GM12875 (cell line): ENCODE measurements around the gene ZFPL1.
A peak's percentile ranks its signal among the peaks of the same experiment; 100 is the strongest.

ENCODE experiments used
- H3K4me3 ChIP-seq: one replicate; pipeline ENCODE4 v1.5.1; 2011; ENCODE audit warnings: low read depth, low read length, control low read depth
- CTCF ChIP-seq: IDR thresholded peaks from 2 replicates; pipeline ENCODE4 v1.5.1; 2011; ENCODE audit warnings: low read depth, mild to moderate bottlenecking, control low read depth, inconsistent platforms, low read length, moderate library complexity, borderline replicate concordance; ENCODE audit not compliant: insufficient read depth

The ZFPL1 gene

GRCh38 chr11:65119670-65119995 is 35.6 kb downstream of the ZFPL1 start:
- TF ChIP-seq CTCF = no peak
- no peak overlapping the region for H3K4me3 ChIP-seq

- no peak for TF ChIP-seq CTCF
- H3K4me3 ChIP-seq = peak overlapping the region; percentile 88
Measured at GRCh38 chr11:65120831-65121230, 36.8 kb downstream of the ZFPL1 start.

- peak overlapping the region; percentile 88 for H3K4me3 ChIP-seq
- TF ChIP-seq CTCF = no peak
Measured at GRCh38 chr11:65121447-65121864, 37.4 kb downstream of the ZFPL1 start.

GRCh38 chr11:65121865-65122696 is 38.1 kb downstream of the ZFPL1 start, which contains the start of the genes FAU and MRPL49:
Gene FAU (minus strand): TSS chr11:65122134. CDS start chr11:65121813, 321 bp downstream.
Gene MRPL49 (plus strand): TSS chr11:65122321. CDS start chr11:65122347, 26 bp downstream.
- H3K4me3 ChIP-seq = peak within 1 kb of the TSS; percentile 88
- no peak for TF ChIP-seq CTCF

GRCh38 chr11:65124480-65125196 is 40.6 kb downstream of the ZFPL1 start:
- no peak overlapping the region for H3K4me3 ChIP-seq
- no peak for TF ChIP-seq CTCF

- H3K4me3 ChIP-seq = no peak overlapping the region
- no peak for TF ChIP-seq CTCF
Measured at GRCh38 chr11:65125197-65126056, 41.4 kb downstream of the ZFPL1 start.
